ENCODE measurements around the gene PHOX2A. TPM values are rescaled to one million over a fixed set of nuclear protein-coding genes. Genes with fewer than 3 reads are reported as not detected.

Gene PHOX2A
- total RNA-seq, 6 experiments from 2014 or later = not detected

- no peak for TF ChIP-seq CTCF (IDR thresholded peaks at IDR 0.05)
- Mint-ChIP-seq H3K9me3 (no peaks in the 10 kb centered on the region), H3K4me3 (no peak overlapping the region), H3K4me1 (ENCODE audit: low read depth) (peaks cover 13% of the 10 kb centered on the region; the same call in 1 of the 2 replicates), H3K27ac (no peak overlapping the region), H3K36me3 (ENCODE audit: low read depth) (peaks cover 36% of the 10 kb centered on the region), H3K27me3 (ENCODE audit: insufficient read depth) (no peaks in the 10 kb centered on the region)
- no peak for DNase-seq
Measured at GRCh38 chr11:72229925-72230763, 13.8 kb downstream of the PHOX2A start.

GRCh38 chr11:72229336-72229924 lies 14.5 kb downstream of the PHOX2A start:
- peaks cover 35% of the 10 kb centered on the region for H3K36me3 Mint-ChIP-seq (ENCODE audit: low read depth)
- H3K4me1 Mint-ChIP-seq (ENCODE audit: low read depth) = peaks cover 14% of the 10 kb centered on the region; the same call in 1 of the 2 replicates
- H3K27ac Mint-ChIP-seq = no peak overlapping the region
- no peak overlapping the region for H3K4me3 Mint-ChIP-seq
- no peak for DNase-seq
- H3K27me3 Mint-ChIP-seq (ENCODE audit: insufficient read depth) = no peaks in the 10 kb centered on the region
- no peak for TF ChIP-seq CTCF (IDR thresholded peaks at IDR 0.05)
- H3K9me3 Mint-ChIP-seq = no peaks in the 10 kb centered on the region

- no peak for TF ChIP-seq CTCF (IDR thresholded peaks at IDR 0.05)
- no peak overlapping the region for H3K4me3 Mint-ChIP-seq
- H3K27ac Mint-ChIP-seq = no peak overlapping the region
- DNase-seq = no peak
- H3K4me1 Mint-ChIP-seq (ENCODE audit: low read depth) = peaks cover 14% of the 10 kb centered on the region; the same call in 1 of the 2 replicates
- H3K9me3 Mint-ChIP-seq = no peaks in the 10 kb centered on the region
- peaks cover 29% of the 10 kb centered on the region for H3K36me3 Mint-ChIP-seq (ENCODE audit: low read depth)
- no peaks in the 10 kb centered on the region for H3K27me3 Mint-ChIP-seq (ENCODE audit: insufficient read depth)
Measured at GRCh38 chr11:72228844-72229231, 15.1 kb downstream of the PHOX2A start.

GRCh38 chr11:72228229-72228843 lies 15.6 kb downstream of the PHOX2A start:
- no peak for DNase-seq
- Mint-ChIP-seq H3K4me3 (no peak overlapping the region), H3K27me3 (ENCODE audit: insufficient read depth) (no peaks in the 10 kb centered on the region), H3K9me3 (no peaks in the 10 kb centered on the region), H3K27ac (no peak overlapping the region), H3K36me3 (ENCODE audit: low read depth) (peaks cover 25% of the 10 kb centered on the region; the same call in 1 of the 2 replicates), H3K4me1 (ENCODE audit: low read depth) (peaks cover 14% of the 10 kb centered on the region; the same call in 1 of the 2 replicates)
- no peak; the same call in 1 of the 2 replicates for TF ChIP-seq CTCF (IDR thresholded peaks at IDR 0.05)

- Mint-ChIP-seq H3K9me3 (no peaks in the 10 kb centered on the region), H3K27ac (no peak overlapping the region)
Measured at GRCh38 chr11:72227316-72228228, 16.4 kb downstream of the PHOX2A start.

More at GRCh38 chr11:72227316-72228228, 16.4 kb downstream of the PHOX2A start:
- Mint-ChIP-seq H3K4me1 (ENCODE audit: low read depth) (peaks cover 18% of the 10 kb centered on the region), H3K27me3 (ENCODE audit: insufficient read depth) (no peaks in the 10 kb centered on the region), H3K4me3 (no peak overlapping the region), H3K36me3 (ENCODE audit: low read depth) (peaks cover 23% of the 10 kb centered on the region; the same call in 1 of the 2 replicates)
- TF ChIP-seq CTCF (IDR thresholded peaks at IDR 0.05) = no peak
- DNase-seq = no peak
